Mammary microvascular endothelial cell (primary cell): Measurements from ENCODE around the gene ST6GALNAC3. TPM values are rescaled to one million over a fixed set of nuclear protein-coding genes. Genes with fewer than 3 reads are reported as not detected.

Experiments used
- total RNA-seq: library from RNA; depleted of rRNA; stranded (reverse); fragments of >200 nt; gene quantifications from 2 replicates; pipeline ENCODE4 v1.2.3, GENCODE V29; 2015

ST6GALNAC3 gene
- 28.4 and 42.7 TPM in 2 replicates for total RNA-seq

DNA sequence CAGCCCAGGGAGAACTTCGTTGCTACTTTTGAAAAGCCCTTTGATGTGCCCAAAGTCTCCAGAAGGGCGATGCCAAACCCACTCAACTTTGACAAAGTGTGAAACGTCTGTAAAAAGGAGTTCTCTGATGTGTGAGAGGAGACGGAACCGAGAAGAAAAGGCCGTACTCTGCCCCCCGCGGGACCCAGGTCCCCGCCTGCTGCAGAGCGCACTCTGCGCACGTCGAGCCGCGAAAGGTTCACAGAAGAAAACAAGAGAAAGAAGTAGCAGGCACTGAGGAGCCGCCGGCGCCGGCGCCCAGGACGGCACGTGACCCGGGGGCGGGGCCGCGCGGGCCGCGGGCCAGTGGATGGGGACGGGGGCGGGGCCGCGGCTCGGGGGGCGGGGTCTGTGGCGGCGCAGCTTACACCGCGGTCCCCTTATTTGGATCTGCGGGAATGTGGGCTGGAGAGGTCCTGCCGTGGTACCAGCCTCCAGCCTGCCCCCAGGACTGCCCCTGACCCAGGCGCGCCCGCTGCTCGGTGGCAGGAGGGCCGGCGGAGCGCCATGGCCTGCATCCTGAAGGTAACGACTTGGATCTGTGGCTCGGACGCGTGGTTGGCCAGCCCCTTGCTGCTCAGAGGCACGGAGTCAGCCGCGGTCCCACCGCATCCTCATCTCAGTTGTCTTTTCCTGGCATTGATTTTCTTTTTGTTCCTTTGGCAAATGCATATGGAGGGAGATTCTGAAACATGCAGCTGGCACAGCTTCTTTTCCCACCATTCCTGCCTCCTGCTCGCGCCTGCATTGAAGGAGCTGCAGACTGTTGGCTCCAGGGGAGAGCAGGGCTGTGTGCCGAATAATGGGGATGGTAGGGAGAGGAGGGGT, at the start of gene ST6GALNAC3:
Gene ST6GALNAC3 (plus strand): TSS at position 426 of the 867 bp plus-strand sequence.

Other genes with a start within 250 kb of the ST6GALNAC3 start
- gene ASB17, start 142.3 kb upstream of the ST6GALNAC3 start, total RNA-seq, result not detected in 2 replicates